Activated CD8-positive, alpha-beta memory T cell treated with anti-CD3 and anti-CD28 coated beads for 1 hour (primary cell): ENCODE measurements around the gene ITGB4.

Experiments
- DNase-seq, 2 donors: peaks; one replicate each; pipeline ENCODE4 v3.0.0-alpha.2; 2020; ENCODE audit warnings: low read depth in 1 of 2; ENCODE audit errors: extremely low read depth in 1 of 2

ITGB4 gene

DNA sequence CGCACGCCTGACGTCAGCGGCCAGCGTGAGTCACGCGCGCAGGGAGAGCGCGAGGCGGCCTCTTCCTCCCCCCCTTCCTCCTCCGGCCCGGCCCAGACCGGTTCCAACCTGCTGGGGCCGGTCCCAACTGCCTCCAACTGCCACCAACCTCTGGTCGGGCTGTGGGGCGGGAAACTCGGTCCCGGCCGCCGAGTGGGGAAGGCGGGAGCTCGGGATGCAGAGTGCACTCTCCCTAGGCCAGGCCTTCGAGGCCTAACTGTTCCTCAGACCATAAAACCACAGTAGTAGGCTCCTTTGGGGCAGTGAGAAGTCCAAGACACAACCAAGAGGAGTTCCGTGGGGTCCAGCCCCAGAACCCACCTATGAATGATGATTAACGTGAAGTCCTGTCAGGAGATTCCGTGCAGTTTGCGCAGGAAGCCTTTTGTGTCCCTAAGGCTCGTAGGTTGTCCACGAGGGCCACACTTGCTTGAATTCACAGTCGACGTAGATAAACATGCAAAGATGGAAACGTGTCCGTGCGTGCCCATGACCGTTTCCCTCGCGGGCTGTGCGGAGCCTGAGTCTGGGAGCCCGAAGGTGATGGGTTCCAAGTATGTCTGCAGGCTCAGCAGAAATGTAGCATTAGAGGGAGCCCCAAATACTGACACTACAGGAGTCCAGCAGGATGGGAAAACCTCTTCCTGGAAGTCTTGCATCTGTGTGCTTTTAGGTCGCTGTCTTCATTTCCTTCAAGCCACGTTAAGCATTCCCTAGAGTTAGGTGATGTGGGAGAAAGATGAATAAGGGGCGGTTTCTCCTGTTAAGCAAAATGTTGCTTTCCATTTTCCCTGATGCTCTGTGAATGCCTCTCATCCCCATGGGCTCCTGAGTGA is 64.0 kb downstream of the ITGB4 start:
- DNase-seq = peak in 1 of 2 donors; percentile 57

DNA sequence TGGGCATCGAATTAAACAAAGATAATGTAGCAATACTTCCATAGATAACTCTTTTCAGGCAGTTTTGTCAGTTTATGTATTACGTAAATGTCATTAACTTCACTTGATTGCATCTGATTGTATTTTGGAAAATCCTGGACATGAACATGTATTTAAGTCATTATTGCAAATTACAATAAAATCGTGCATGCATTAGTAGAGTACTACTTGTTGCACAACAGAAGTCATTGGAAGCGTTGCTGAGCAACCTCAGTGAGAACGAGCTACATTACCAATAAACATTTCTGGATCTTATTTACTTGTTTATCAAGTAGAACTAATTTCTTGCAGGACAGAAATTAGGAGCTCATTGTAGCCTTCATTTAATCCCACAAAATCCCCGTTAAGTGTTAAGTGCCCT is 70.0 kb downstream of the ITGB4 start:
- no peak for DNase-seq

DNA sequence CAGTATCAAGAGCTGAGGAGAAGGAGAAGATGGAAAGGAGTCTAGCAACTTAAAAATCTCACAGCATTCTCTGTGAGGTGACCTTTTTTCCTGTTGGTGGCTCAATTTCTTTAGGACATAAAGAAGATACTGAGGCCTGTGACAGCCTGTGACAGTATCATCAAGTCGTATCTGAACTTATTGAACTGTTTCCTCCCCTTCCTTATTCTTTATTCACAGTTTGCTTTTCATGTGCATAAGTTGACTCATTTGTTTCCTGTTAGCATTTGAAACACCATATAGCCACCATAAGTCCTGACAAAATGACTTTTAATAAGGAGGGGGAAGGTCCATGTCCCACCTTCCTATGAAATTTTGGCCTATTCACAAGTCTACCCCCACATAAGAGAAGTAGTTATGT is 72.2 kb downstream of the ITGB4 start:
- DNase-seq = no peak

DNA sequence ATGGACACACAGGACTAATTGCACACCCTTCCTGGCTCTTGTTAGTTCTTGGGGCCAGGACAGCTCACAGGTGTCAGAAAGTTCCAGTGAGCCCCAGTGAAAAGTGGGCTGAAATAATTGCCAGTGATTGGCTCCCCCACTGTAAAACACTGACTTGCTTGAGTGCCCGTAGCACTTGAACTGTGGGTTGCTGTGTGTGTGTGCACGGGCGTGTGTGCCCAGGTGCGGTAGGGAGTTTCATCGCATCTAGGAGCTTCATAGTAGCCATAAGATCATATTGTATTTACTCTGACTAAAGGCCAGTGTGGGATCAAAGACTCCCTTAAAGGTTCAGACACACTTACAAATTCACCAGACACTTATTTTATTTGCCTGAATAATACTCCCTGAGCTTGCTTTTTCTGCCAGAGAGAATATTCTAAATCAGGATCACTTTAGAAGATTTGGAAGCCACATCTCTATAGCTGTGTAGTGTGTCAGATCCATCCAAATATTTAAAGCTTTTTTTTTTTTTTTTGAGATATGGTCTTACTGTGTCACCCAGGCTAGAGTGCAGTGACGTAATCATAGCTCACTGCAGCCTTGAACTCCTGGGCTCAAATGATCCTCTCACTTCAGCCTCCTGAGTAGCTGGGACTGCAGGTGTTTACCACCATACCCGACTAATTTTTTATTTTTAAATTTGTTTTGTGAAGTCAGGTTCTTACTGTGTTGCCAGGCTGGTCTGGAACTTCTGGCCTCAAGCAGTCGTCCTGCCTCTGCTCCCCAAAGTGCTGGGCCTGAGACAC is 74.8 kb downstream of the ITGB4 start:
- no peak for DNase-seq

DNA sequence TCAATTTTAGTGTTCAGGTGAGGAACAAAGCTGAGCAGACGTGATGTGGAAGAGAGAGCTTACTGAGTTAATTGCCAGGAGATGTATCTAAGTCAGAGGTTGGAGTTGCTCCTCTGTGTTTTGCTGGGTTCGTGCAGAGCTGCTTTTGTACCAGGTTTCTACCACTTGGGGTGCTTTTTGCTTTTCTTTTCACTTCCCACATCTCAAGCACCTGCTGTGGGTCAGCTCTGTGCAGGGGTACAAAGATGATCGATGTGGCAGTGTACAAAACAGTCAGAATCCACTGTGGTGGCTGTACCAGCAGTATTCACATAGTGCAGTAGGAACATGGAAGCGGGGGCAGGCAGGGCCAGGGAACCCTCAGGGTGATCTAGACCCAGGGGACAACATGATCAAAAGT is 78.1 kb downstream of the ITGB4 start:
- no peak for DNase-seq

DNA sequence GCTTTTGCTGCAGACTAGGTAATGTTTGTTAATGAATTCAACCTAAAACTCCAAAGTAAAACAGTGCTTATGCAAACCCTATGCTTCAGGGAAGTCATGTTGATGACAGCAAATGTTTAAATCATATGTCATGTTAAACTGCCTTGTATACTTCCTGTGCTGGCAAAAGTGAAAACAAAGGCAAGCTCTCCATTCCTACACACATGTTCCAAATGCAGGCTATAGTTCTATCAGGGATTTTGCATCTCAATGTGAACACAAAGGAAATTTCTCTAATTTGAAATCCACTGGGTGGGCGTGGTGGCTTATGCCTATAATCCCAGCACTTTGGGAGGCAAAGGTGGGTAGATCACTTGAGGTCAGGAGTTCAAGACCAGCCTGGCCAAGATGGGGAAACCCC is 82.6 kb downstream of the ITGB4 start:
- DNase-seq = no peak

DNA sequence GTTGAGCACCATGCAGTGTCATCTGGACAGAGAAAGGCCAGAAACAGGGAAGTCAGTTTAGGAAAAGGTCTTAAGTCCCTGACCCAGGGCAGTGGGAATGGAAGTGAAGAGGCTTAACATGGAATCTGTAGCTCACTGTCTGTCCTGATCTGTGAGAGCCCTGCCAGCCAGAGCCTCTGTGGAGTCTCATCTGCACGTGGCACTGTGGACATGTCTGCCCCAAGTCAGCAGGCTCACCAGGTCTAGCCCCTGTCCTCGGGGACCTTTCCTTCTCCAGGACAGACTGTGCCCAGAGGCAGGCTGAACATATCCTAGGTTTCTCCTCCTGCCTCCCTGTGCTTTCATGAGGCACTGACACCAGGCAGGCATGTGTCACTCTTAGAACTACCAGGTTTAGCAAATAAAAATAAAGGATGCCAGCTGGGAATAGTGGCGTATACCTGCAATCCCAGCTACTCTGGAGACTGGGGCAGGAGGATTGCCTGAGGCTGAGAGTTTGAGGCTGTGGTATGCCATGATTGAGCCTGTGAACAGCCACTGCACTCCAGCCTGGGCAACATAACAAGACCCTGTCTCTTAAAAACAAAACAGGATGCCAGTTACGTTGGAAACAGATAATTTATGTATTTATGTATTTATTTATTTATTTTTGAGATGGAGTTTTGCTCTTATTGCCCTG is 85.7 kb downstream of the ITGB4 start:
- DNase-seq = no peak
